ENCODE results near the gene AMT. TPM values are rescaled to one million over a fixed set of nuclear protein-coding genes. Genes with fewer than 3 reads are reported as not detected.
A peak's percentile ranks its signal among the peaks of the same experiment; 100 is the strongest.

AMT gene
- total RNA-seq, 1 experiment from 2014 or later = 66.6 TPM

DNA sequence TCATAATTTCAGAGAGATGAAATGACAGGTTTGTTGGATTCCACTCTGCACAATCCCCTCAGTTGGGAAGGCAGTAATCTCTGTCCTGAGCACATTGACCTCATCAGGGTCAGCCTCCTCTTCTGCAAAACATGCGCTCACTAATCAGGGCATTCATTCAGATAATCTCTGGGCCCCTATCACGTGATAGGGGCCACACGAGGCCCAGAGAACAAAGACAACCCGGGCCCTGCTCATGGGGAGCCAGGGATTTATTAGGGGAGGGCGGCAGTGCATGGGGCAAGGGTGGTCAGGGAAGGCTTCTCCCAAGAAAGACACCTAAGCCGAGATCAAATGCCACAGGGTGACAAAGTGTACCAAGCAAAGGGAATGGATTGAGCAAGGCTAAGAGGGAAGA lies 8.9 kb downstream of the AMT start:
- Mint-ChIP-seq H3K9me3 (no peaks in the 10 kb centered on the region), H3K36me3 (peaks cover 4% of the 10 kb centered on the region; the same call in 1 of the 2 replicates), H3K27me3 (ENCODE audit: low read depth) (no peaks in the 10 kb centered on the region), H3K4me1 (peaks cover 44% of the 10 kb centered on the region), H3K4me3 (peak overlapping the region; percentile 92), H3K27ac (no peak overlapping the region)
- ChIA-PET POLR2A (interaction anchor here (1.0 kb wide), 1 partner anchor 8 kb away, joined by 3 read pairs; no protein-coding TSS in a partner anchor), CTCF (no interaction called here)
- DNase-seq (ENCODE audit: low spot score) = no peak
- no peak for ATAC-seq
- TF ChIP-seq JAZF1 (CRISPR knock-in tag; IDR thresholded peaks at IDR 0.05) = no peak
- TF ChIP-seq ZNF423 (CRISPR knock-in tag; IDR thresholded peaks at IDR 0.05) = no peak
- TF ChIP-seq ZNF416 (CRISPR knock-in tag; IDR thresholded peaks at IDR 0.05) = no peak
- TF ChIP-seq, protein P1, sequence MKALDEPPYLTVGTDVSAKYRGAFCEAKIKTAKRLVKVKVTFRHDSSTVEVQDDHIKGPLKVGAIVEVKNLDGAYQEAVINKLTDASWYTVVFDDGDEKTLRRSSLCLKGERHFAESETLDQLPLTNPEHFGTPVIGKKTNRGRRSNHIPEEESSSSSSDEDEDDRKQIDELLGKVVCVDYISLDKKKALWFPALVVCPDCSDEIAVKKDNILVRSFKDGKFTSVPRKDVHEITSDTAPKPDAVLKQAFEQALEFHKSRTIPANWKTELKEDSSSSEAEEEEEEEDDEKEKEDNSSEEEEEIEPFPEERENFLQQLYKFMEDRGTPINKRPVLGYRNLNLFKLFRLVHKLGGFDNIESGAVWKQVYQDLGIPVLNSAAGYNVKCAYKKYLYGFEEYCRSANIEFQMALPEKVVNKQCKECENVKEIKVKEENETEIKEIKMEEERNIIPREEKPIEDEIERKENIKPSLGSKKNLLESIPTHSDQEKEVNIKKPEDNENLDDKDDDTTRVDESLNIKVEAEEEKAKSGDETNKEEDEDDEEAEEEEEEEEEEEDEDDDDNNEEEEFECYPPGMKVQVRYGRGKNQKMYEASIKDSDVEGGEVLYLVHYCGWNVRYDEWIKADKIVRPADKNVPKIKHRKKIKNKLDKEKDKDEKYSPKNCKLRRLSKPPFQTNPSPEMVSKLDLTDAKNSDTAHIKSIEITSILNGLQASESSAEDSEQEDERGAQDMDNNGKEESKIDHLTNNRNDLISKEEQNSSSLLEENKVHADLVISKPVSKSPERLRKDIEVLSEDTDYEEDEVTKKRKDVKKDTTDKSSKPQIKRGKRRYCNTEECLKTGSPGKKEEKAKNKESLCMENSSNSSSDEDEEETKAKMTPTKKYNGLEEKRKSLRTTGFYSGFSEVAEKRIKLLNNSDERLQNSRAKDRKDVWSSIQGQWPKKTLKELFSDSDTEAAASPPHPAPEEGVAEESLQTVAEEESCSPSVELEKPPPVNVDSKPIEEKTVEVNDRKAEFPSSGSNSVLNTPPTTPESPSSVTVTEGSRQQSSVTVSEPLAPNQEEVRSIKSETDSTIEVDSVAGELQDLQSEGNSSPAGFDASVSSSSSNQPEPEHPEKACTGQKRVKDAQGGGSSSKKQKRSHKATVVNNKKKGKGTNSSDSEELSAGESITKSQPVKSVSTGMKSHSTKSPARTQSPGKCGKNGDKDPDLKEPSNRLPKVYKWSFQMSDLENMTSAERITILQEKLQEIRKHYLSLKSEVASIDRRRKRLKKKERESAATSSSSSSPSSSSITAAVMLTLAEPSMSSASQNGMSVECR (CRISPR knock-in tag; IDR thresholded peaks at IDR 0.05; ENCODE audit: borderline replicate concordance) = no peak
- TF ChIP-seq, protein P2, sequence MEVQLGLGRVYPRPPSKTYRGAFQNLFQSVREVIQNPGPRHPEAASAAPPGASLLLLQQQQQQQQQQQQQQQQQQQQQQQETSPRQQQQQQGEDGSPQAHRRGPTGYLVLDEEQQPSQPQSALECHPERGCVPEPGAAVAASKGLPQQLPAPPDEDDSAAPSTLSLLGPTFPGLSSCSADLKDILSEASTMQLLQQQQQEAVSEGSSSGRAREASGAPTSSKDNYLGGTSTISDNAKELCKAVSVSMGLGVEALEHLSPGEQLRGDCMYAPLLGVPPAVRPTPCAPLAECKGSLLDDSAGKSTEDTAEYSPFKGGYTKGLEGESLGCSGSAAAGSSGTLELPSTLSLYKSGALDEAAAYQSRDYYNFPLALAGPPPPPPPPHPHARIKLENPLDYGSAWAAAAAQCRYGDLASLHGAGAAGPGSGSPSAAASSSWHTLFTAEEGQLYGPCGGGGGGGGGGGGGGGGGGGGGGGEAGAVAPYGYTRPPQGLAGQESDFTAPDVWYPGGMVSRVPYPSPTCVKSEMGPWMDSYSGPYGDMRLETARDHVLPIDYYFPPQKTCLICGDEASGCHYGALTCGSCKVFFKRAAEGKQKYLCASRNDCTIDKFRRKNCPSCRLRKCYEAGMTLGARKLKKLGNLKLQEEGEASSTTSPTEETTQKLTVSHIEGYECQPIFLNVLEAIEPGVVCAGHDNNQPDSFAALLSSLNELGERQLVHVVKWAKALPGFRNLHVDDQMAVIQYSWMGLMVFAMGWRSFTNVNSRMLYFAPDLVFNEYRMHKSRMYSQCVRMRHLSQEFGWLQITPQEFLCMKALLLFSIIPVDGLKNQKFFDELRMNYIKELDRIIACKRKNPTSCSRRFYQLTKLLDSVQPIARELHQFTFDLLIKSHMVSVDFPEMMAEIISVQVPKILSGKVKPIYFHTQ (CRISPR knock-in tag; IDR thresholded peaks at IDR 0.05) = no peak
- TF ChIP-seq, protein P3, sequence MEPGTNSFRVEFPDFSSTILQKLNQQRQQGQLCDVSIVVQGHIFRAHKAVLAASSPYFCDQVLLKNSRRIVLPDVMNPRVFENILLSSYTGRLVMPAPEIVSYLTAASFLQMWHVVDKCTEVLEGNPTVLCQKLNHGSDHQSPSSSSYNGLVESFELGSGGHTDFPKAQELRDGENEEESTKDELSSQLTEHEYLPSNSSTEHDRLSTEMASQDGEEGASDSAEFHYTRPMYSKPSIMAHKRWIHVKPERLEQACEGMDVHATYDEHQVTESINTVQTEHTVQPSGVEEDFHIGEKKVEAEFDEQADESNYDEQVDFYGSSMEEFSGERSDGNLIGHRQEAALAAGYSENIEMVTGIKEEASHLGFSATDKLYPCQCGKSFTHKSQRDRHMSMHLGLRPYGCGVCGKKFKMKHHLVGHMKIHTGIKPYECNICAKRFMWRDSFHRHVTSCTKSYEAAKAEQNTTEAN (CRISPR knock-in tag; IDR thresholded peaks at IDR 0.05) = no peak
- no peak for TF ChIP-seq TEAD4 (CRISPR knock-in tag; IDR thresholded peaks at IDR 0.05)
- no peak for TF ChIP-seq KAT7 (CRISPR knock-in tag; IDR thresholded peaks at IDR 0.05; ENCODE audit: borderline replicate concordance)
- TF ChIP-seq, protein P4, sequence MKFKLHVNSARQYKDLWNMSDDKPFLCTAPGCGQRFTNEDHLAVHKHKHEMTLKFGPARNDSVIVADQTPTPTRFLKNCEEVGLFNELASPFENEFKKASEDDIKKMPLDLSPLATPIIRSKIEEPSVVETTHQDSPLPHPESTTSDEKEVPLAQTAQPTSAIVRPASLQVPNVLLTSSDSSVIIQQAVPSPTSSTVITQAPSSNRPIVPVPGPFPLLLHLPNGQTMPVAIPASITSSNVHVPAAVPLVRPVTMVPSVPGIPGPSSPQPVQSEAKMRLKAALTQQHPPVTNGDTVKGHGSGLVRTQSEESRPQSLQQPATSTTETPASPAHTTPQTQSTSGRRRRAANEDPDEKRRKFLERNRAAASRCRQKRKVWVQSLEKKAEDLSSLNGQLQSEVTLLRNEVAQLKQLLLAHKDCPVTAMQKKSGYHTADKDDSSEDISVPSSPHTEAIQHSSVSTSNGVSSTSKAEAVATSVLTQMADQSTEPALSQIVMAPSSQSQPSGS (CRISPR knock-in tag; IDR thresholded peaks at IDR 0.05; ENCODE audit: borderline replicate concordance, low read depth) = no peak
- no peak for TF ChIP-seq ZNF263 (CRISPR knock-in tag; IDR thresholded peaks at IDR 0.05; ENCODE audit: low read depth)
- TF ChIP-seq ZNF671 (CRISPR knock-in tag; IDR thresholded peaks at IDR 0.05) = no peak
- no peak for TF ChIP-seq RORB (CRISPR knock-in tag; IDR thresholded peaks at IDR 0.05)
- TF ChIP-seq, protein P5, sequence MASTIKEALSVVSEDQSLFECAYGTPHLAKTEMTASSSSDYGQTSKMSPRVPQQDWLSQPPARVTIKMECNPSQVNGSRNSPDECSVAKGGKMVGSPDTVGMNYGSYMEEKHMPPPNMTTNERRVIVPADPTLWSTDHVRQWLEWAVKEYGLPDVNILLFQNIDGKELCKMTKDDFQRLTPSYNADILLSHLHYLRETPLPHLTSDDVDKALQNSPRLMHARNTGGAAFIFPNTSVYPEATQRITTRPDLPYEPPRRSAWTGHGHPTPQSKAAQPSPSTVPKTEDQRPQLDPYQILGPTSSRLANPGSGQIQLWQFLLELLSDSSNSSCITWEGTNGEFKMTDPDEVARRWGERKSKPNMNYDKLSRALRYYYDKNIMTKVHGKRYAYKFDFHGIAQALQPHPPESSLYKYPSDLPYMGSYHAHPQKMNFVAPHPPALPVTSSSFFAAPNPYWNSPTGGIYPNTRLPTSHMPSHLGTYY (CRISPR knock-in tag; IDR thresholded peaks at IDR 0.05) = no peak
- no peak for TF ChIP-seq RELA (CRISPR knock-in tag; IDR thresholded peaks at IDR 0.05; ENCODE audit: borderline replicate concordance)
- no peak for TF ChIP-seq OVOL2 (CRISPR knock-in tag; IDR thresholded peaks at IDR 0.05; ENCODE audit: borderline replicate concordance)
